Tibial artery (tissue), 4 donors: ENCODE measurements around the gene TINAGL1.

Source experiments
- DNase-seq, 2 donors: peaks; one replicate each; pipeline ENCODE4 v3.0.0-alpha.2; 2019
- H3K27ac ChIP-seq, 2 donors: fragments of 200-600 bp; sonication (generic) in 1 of 2; 1 replicate in 1 of 2; 2 replicates in 1 of 2; pipeline ENCODE4 v1.5.1; 2018 to 2019; ENCODE audit warnings: mild to moderate bottlenecking in 1 of 2
- H3K27me3 ChIP-seq, 2 donors: fragments of 200-600 bp; sonication (generic) in 1 of 2; one replicate each; pipeline versions ENCODE4 v1.5.1 to v1.6.0; 2016 to 2019
- H3K36me3 ChIP-seq, 3 donors: fragments of 200-600 bp; sonication (generic) in 2 of 3; one replicate each; pipeline ENCODE4 v1.5.1; 2016 to 2019; ENCODE audit warnings: mild to moderate bottlenecking in 2 of 3
- H3K4me1 ChIP-seq, 4 donors: fragments of 200-600 bp; sonication (generic) in 2 of 4; 1 replicate in 3 of 4; 2 replicates in 1 of 4; pipeline ENCODE4 v1.5.1; 2016 to 2019
- H3K4me3 ChIP-seq, 2 donors: fragments of 200-600 bp; sonication (generic) in 1 of 2; 1 replicate in 1 of 2; 2 replicates in 1 of 2; pipeline ENCODE4 v1.5.1; 2018 to 2019; ENCODE audit warnings: mild to moderate bottlenecking in 2 of 2
- H3K9me3 ChIP-seq, 3 donors: fragments of 200-600 bp; sonication (generic) in 1 of 3; one replicate each; pipeline ENCODE4 v1.5.1; 2016 to 2019
- intact Hi-C: fragments of 100-400 bp; cut with DNase I; formaldehyde crosslinking; loops from one replicate; pipeline ENCODE4 v1.15.0; 2023; ENCODE audit warnings: low total_unique reads
- TF ChIP-seq, protein P1 (sequence below), 2 experiments: fragments of 200-600 bp in 1 of 2; fragments of 450-650 bp in 1 of 2; IDR thresholded peaks; one replicate each; pipeline ENCODE4 v1.5.1; 2017 to 2019; ENCODE audit warnings: antibody characterized with exemption in 2 of 2, mild to moderate bottlenecking in 1 of 2, moderate library complexity in 1 of 2

The TINAGL1 gene

GRCh38 chr1:31620631-31621497 is 44.5 kb downstream of the TINAGL1 start:
- intact Hi-C loops, result no loop called here
- Histone ChIP-seq H3K27ac (no peak overlapping the region), H3K27me3 (no peaks in the 10 kb centered on the region), H3K4me1 (peaks cover 0 to 43% (median 27%) of the 10 kb centered on the region in 4 donors), H3K9me3 (no peaks in the 10 kb centered on the region), H3K4me3 (no peak overlapping the region), H3K36me3 (no peaks in the 10 kb centered on the region)
- peak in 1 of 2 donors; percentile 47 for DNase-seq
- TF ChIP-seq, protein P1, sequence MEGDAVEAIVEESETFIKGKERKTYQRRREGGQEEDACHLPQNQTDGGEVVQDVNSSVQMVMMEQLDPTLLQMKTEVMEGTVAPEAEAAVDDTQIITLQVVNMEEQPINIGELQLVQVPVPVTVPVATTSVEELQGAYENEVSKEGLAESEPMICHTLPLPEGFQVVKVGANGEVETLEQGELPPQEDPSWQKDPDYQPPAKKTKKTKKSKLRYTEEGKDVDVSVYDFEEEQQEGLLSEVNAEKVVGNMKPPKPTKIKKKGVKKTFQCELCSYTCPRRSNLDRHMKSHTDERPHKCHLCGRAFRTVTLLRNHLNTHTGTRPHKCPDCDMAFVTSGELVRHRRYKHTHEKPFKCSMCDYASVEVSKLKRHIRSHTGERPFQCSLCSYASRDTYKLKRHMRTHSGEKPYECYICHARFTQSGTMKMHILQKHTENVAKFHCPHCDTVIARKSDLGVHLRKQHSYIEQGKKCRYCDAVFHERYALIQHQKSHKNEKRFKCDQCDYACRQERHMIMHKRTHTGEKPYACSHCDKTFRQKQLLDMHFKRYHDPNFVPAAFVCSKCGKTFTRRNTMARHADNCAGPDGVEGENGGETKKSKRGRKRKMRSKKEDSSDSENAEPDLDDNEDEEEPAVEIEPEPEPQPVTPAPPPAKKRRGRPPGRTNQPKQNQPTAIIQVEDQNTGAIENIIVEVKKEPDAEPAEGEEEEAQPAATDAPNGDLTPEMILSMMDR (IDR thresholded peaks at IDR 0.05), result no peak

DNA sequence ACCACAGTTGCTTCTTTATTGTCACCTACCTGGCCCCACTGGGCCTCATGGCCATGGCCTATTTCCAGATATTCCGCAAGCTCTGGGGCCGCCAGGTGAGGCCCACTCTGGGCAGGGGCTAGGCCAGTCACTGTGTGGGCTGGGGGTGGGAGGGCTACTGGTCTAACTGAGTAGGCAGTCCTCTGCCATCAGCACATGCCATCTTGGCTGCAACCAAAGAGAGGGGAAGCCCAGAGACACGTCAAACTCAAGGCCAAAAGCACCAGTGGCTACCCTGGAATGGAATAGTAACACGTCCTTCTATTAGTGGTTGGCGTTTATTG is 45.1 kb downstream of the TINAGL1 start:
- TF ChIP-seq, protein P1 (IDR thresholded peaks at IDR 0.05), result no peak
- no peak overlapping the region for H3K27ac ChIP-seq

DNA sequence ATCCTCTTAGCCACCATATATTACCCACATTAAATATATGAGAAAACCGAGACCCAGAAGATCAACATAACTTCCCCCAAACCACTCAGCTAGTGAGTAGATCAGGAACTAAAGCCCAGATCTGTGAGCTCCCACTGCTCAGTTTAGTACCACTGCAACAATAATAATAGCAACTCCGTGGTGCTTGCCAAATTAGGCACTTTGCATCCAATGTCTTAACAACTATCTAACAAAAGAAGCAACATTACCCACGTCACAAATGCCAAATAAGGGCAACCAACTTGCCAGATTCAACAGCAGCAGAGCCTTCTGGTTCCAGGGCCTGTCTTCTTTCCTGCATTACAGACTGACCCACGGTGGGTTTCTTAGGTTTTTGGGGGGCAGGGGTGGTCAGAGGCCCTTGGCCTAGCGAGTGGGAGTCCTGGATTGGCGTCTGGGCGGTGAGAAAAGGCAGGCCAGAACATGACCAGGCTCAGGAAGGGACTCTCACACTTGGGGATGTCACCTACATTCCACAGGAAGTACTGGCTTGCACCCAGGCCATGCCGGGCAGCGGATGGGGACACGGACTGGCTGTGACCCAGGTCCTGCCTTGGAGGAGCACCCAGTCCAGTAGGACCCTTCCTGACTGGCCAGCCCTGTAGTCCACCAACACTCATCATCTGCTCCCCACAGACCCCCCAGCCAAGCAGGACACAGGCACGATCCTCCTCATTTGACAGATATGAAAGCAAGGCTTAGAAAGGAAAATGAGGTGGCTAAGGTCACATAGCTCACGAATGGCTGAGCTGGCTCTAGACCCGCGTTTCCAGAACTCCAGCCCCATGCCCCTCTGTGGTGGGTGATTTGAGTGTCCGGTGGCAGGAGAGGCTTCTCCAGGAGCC is 45.8 kb downstream of the TINAGL1 start:
- Histone ChIP-seq H3K36me3 (no peaks in the 10 kb centered on the region), H3K4me3 (no peak overlapping the region), H3K27me3 (no peaks in the 10 kb centered on the region), H3K9me3 (no peaks in the 10 kb centered on the region), H3K4me1 (peaks cover 0 to 55% (median 38%) of the 10 kb centered on the region in 4 donors), H3K27ac (peak overlapping the region; percentile 1 to 22)
- peak in 1 of 2 donors; percentile 63 for DNase-seq
- intact Hi-C loops, result no loop called here
- TF ChIP-seq, protein P1 (IDR thresholded peaks at IDR 0.05), result no peak

More for the DNA sequence above, 45.1 kb downstream of the TINAGL1 start:
- Histone ChIP-seq H3K9me3 (no peaks in the 10 kb centered on the region), H3K27me3 (no peaks in the 10 kb centered on the region), H3K4me3 (no peak overlapping the region), H3K4me1 (peaks cover 0 to 48% (median 33%) of the 10 kb centered on the region in 4 donors), H3K36me3 (no peaks in the 10 kb centered on the region)
- intact Hi-C loops, result no loop called here
- DNase-seq, result peak in 1 of 2 donors; percentile 51

GRCh38 chr1:31623365-31623764 is 47.0 kb downstream of the TINAGL1 start:
- no peaks in the 10 kb centered on the region for H3K27me3 ChIP-seq
- no peaks in the 10 kb centered on the region for H3K9me3 ChIP-seq
- TF ChIP-seq, protein P1 (IDR thresholded peaks at IDR 0.05), result no peak
- peak in 1 of 2 donors; percentile 63 for DNase-seq
- H3K36me3 ChIP-seq, result peaks cover 0 to 8% (median 2%) of the 10 kb centered on the region in 3 donors
- intact Hi-C loops, result no loop called here
- H3K27ac ChIP-seq, result no peak overlapping the region
- no peak overlapping the region for H3K4me3 ChIP-seq
- peaks cover 0 to 55% (median 40%) of the 10 kb centered on the region in 4 donors for H3K4me1 ChIP-seq

DNA sequence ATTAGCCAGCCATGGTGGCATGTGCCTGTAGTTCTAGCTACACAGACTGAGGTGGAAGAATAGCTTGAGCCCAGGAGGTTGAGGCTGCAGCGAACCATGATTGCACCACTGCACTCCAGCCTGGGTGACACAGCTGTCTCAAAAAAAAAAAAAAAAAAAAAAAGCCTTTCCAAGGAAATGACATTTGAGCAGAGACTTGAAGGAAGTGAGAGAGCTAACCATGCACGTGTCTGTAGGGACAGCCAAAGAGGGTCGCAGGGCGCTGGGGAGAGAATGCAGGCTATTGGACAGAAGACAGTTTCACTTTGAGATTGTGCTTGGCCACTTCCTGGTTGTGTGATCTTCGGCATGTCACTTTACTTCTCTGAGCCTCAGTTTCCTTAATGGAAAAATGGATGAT is 48.0 kb downstream of the TINAGL1 start:
- no peak overlapping the region for H3K4me3 ChIP-seq
- peaks cover 7 to 17% (median 12%) of the 10 kb centered on the region in 3 donors for H3K36me3 ChIP-seq
- DNase-seq, result peak in 1 of 2 donors; percentile 29
- H3K4me1 ChIP-seq, result peaks cover 0 to 62% (median 44%) of the 10 kb centered on the region in 4 donors
- TF ChIP-seq, protein P1 (IDR thresholded peaks at IDR 0.05), result no peak
- no peaks in the 10 kb centered on the region for H3K27me3 ChIP-seq
- H3K9me3 ChIP-seq, result no peaks in the 10 kb centered on the region
- no peak overlapping the region for H3K27ac ChIP-seq
- intact Hi-C loops, result no loop called here
